HepG2 (cell line): ENCODE results near the gene PIK3C3. TPM values are rescaled to one million over a fixed set of nuclear protein-coding genes. Genes with fewer than 3 reads are reported as not detected.

Experiments
- ARNT2 ChIP-seq: sonication (generic); formaldehyde crosslinking; IDR thresholded peaks from 2 replicates; pipeline ENCODE4 v1.8.0; 2022; ENCODE audit warnings: mild to moderate bottlenecking, low read depth, missing genetic modification reagents, moderate library complexity
- ELF1 ChIP-seq: sonication (generic); formaldehyde crosslinking; IDR thresholded peaks from 2 replicates; pipeline ENCODE4 v1.4.0; 2020; ENCODE audit warnings: missing genetic modification reagents
- GATAD1 ChIP-seq: IDR thresholded peaks from 2 replicates; pipeline ENCODE4 v1.6.1; 2016; ENCODE audit warnings: missing genetic modification reagents, missing compliant biosample characterization
- HNF4A ChIP-seq: sonication (generic); formaldehyde crosslinking; IDR thresholded peaks from 2 replicates; pipeline ENCODE4 v1.4.0; 2020; ENCODE audit warnings: missing genetic modification reagents
- HOMEZ ChIP-seq: IDR thresholded peaks from 2 replicates; pipeline ENCODE4 v1.6.1; 2016; ENCODE audit warnings: low read depth
- KLF9 ChIP-seq: IDR thresholded peaks from 2 replicates; pipeline ENCODE4 v1.6.1; 2016; ENCODE audit warnings: low read depth
- MBNL3 ChIP-seq: fragments of 250-450 bp; sonication (Bioruptor Pico); conservative IDR thresholded peaks from 2 replicates; pipeline ENCODE4 v1.8.0; 2022; ENCODE audit warnings: mild to moderate bottlenecking, inconsistent platforms
- NR2F6 ChIP-seq, 2 experiments: IDR thresholded peaks; 2 replicates each; pipeline ENCODE4 v1.6.1; 2016; ENCODE audit warnings: antibody characterized with exemption in 1 of 2, mild to moderate bottlenecking in 1 of 2
- PLSCR1 ChIP-seq: sonication (generic); formaldehyde crosslinking; IDR thresholded peaks from 2 replicates; pipeline ENCODE4 v1.5.0; 2020; ENCODE audit warnings: missing genetic modification reagents, mild to moderate bottlenecking, borderline replicate concordance
- SALL1 ChIP-seq: sonication (generic); formaldehyde crosslinking; IDR thresholded peaks from 2 replicates; pipeline ENCODE4 v1.8.0; 2022; ENCODE audit warnings: mild to moderate bottlenecking, missing genetic modification reagents
- ZBTB2 ChIP-seq: sonication (generic); formaldehyde crosslinking; IDR thresholded peaks from 2 replicates; pipeline ENCODE4 v1.8.0; 2022; ENCODE audit warnings: low read depth, missing genetic modification reagents
- ZHX2 ChIP-seq, 2 experiments: sonication (generic) in 1 of 2; formaldehyde crosslinking in 1 of 2; IDR thresholded peaks; 2 replicates each; pipeline versions ENCODE4 v1.6.1 to v1.9.0; 2014 to 2022; ENCODE audit warnings: antibody characterized with exemption in 1 of 2, borderline replicate concordance in 1 of 2, inconsistent platforms in 1 of 2, low read depth in 1 of 2, missing genetic modification reagents in 1 of 2
- ZNF232 ChIP-seq: sonication (generic); formaldehyde crosslinking; IDR thresholded peaks from 2 replicates; pipeline ENCODE4 v1.4.0; 2020; ENCODE audit warnings: missing genetic modification reagents, borderline replicate concordance
- ZNF350 ChIP-seq: sonication (generic); formaldehyde crosslinking; IDR thresholded peaks from 2 replicates; pipeline ENCODE4 v1.4.0; 2020; ENCODE audit warnings: mild to moderate bottlenecking, low read depth, missing genetic modification reagents, borderline replicate concordance
- ZNF563 ChIP-seq: sonication (generic); formaldehyde crosslinking; IDR thresholded peaks from 2 replicates; pipeline ENCODE4 v1.8.0; 2022; ENCODE audit warnings: mild to moderate bottlenecking, moderate library complexity, missing genetic modification reagents
- ZNF639 ChIP-seq: conservative IDR thresholded peaks from 2 replicates; pipeline ENCODE4 v1.6.1; 2018; ENCODE audit warnings: missing genetic modification reagents
- ZSCAN30 ChIP-seq: sonication (generic); formaldehyde crosslinking; IDR thresholded peaks from 2 replicates; pipeline ENCODE4 v1.5.0; 2020; ENCODE audit warnings: mild to moderate bottlenecking, missing genetic modification reagents
- polyA plus RNA-seq, 8 experiments: library from polyadenylated mRNA; depleted of rRNA in 3 of 8; stranded (reverse) in 7 of 8; unstranded in 1 of 8; fragments of >200 nt; fragmentation: Illumina TruSeq in 4 of 8; extraction: Trizol in 4 of 8; gene quantifications; 2 replicates each; pipeline versions ENCODE4 v1.2.1 to v1.2.3, GENCODE V29; 2011 to 2016; ENCODE audit warnings: low read depth in 4 of 8, missing spikeins in 1 of 8, mixed read lengths in 1 of 8; ENCODE audit not compliant: insufficient read depth in 1 of 8
- total RNA-seq, 5 experiments: library from RNA; depleted of rRNA; stranded (reverse); fragments of >200 nt; fragmentation: Illumina TruSeq; extraction: Trizol; gene quantifications; 2 replicates each; pipeline ENCODE4 v1.2.3, GENCODE V29; 2016; ENCODE audit warnings: low read depth in 1 of 5

The PIK3C3 gene
- total and polyA plus RNA-seq, 2 of the 13 experiments (the other 11 are each of a cell fraction or from before 2014, with no cell fraction given): 42.8 to 46.4 TPM

GRCh38 chr18:41954827-41955613, at the start of gene PIK3C3 (continued):
- TF ChIP-seq ARNT2 (no peak), ZSCAN30 (CRISPR knock-in tag) (no peak), ZBTB2 (no peak), ZHX2 (IDR thresholded peaks at IDR 0.05; ENCODE audit: low read depth) (peak; percentile 64; the same call in 1 of the 2 replicates), ZHX2 (CRISPR knock-in tag; IDR thresholded peaks at IDR 0.05; ENCODE audit: borderline replicate concordance) (no peak), MBNL3 (CRISPR knock-in tag) (no peak), ZNF350 (CRISPR knock-in tag) (peak; percentile 20; the same call in 1 of the 2 replicates), ZNF232 (CRISPR knock-in tag) (peak; percentile 26; the same call in 1 of the 2 replicates), ZNF639 (CRISPR knock-in tag) (no peak), NR2F6 (IDR thresholded peaks at IDR 0.05) (no peak), NR2F6 (CRISPR knock-in tag; IDR thresholded peaks at IDR 0.05) (peak; percentile 11; the same call in 1 of the 2 replicates), ZNF563 (no peak), HNF4A (CRISPR knock-in tag) (no peak), GATAD1 (peak; percentile 83), PLSCR1 (CRISPR knock-in tag) (no peak), ELF1 (peak; percentile 93), SALL1 (CRISPR knock-in tag) (0 out of 2 replicates have a peak, but pooled peaks have one; percentile 13), HOMEZ (CRISPR knock-in tag) (0 out of 2 replicates have a peak, but pooled peaks have one; percentile 14), KLF9 (CRISPR knock-in tag) (0 out of 2 replicates have a peak, but pooled peaks have one; percentile 16)
